Cerebellar nuclear complex (tissue), 1 donor: ENCODE results near the gene PRRT3.
"Not testable (repeated sequence)": the region's sequence is repeated elsewhere in the genome, so short reads cannot be mapped to it uniquely, and the experiment has no call there.

Experiments used
- DNase-seq, 2 experiments: peaks; one replicate each; lab custom pipeline; 2025; lab: John Stamatoyannopoulos, UW

PRRT3 gene

DNA sequence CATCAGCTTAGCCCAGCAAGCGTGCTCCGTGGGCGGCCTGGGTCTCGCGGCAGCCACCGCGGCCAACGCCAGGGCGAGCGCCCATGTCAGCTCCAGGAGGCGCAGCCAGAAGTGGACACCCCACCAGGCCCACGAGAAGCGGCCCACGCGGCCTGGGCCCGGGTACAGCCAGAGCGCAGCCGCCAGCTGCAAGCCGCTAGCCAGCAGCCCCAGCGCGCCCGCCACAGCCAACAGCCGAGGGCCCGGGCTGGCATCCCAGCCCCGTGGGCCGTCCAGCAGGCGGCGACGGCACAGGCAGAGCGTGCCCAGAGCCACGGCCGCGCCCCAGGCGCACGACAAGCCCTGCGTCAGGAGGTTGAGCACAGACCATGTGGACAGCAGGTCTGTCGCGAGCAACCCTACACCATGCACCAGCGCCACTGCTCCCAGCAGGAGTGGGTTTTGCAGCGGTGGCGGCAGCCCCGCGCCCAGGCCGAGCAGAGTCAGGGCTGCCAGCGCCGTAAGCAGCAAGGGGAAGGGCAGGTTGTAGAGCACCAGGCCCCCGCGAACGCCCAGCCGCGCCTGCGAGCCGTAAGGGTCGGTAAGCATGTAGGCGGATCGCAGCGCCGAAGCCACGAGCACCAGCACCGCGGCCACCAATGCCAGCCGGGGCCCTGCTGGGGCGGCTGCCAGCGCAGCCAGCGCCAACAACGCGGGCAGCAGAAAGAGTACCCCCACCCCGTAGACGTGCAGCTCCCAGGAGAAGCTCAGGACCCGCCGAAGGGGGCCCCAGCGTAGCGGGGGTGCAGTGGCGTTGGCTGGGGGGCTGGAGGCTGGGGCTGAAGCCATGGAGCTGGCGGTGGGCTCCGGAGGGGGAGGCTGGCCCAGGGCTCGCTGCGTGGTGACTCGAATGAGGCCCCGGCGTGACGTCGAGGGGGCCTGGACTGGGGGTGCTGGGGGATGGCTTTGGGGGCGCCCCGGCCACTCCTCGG is 4.9 kb downstream of the PRRT3 start:
- peak in 1 of 2 experiments; percentile 25 for DNase-seq

DNA sequence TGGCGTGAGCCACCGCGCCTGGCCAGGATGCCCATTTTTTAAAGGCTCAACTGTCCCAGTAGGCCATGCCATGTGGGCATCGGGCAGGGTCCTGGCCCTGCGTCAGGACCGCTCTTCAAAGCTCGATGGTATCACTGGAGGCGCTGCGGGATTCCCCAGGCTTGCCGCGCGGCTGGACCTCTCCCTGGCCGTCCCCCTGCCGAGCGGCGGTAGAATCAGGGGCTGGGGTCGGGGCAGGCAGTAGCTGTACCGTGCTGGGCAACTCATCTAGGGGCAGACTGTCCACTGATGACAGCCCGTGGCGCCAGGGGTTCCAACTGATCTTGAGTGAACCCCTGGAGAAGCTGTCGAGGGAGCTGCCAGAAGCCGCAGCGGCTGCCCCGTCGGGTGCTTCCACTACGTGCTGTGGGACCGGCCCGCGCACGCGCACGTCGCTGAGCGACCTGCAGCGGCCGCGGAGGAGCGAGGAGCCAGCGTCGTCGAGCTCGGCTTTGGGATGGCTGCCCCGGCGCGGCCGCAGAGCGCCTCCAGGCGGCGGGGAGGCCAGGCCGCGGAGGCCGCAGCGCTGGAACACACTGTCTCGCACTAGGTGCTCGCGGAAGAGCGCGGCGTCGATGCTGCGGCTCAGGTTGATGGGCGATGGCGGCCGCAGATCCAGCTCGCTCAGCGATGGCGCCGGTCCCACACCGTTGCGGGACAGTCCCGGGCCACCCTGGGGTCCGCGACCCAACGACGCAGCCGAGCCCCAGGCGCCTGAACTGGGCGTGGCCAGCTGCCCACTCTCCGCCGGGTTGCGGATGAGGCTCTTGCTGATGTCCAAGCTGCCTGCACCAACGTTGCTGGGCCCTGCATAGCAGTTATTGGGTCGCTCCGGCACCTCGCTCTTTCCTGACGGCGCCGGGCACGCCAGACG is 5.8 kb downstream of the PRRT3 start:
- DNase-seq: peak in 1 of 2 experiments; percentile 5

DNA sequence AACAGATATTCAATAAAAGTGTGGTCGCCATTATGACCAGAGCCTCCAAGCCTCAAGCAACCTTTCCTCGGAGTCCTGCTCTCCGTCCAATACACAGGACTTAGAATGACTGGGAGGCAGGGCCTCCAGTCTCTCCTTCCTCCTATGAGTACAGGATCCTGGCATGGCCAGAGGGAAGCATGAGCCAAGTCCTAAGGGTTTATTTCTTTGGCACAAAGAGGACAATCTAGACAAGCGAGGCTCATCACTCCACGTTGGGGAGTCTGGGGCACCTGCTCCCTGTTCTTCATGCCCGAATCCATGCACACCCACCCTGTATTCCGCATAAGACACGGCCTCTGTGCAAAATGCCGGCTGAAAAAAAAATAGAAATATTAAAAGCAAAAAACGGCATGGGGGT is 6.8 kb downstream of the PRRT3 start:
- DNase-seq: no peak

DNA sequence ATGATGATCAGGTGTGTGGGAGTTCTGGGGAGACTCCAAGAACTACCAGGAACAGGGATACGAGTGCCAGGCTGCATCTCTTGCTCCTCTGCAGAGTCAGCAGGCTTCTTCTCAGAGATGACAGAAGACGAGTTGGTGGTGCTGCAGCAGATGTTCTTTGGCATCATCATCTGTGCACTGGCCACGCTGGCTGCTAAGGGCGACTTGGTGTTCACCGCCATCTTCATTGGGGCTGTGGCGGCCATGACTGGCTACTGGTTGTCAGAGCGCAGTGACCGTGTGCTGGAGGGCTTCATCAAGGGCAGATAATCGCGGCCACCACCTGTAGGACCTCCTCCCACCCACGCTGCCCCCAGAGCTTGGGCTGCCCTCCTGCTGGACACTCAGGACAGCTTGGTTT is 7.9 kb downstream of the PRRT3 start:
- DNase-seq: no peak

DNA sequence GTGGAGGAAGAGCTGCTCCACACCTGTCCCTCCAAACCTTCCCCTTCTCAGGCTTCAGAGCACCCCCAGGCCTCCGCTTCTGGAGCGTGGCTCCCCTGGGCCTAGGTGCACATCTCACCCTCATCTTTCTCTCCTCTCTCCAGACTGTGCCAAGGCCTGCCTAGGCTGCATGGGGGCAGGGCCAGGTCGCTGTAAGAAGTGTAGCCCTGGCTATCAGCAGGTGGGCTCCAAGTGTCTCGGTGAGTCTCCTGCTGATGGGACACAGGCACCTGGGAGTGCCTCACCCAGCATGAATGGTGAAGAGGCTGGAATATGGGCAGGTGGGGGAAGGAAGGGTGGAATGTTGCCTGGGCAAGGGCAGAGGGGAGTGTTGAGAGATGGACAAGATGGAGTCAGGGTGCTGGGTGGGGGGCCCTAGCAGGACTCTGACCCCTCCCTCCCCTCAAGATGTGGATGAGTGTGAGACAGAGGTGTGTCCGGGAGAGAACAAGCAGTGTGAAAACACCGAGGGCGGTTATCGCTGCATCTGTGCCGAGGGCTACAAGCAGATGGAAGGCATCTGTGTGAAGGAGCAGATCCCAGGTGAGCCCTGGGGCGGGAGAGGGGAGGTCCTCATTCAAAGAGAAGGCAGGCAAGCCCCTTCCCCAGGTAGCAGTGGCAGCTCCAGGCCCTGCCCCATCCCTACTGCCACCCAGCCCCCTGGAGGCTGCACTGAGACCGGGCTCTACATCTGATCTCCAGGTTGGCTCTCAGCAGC is 9.1 kb downstream of the PRRT3 start:
- no peak for DNase-seq

DNA sequence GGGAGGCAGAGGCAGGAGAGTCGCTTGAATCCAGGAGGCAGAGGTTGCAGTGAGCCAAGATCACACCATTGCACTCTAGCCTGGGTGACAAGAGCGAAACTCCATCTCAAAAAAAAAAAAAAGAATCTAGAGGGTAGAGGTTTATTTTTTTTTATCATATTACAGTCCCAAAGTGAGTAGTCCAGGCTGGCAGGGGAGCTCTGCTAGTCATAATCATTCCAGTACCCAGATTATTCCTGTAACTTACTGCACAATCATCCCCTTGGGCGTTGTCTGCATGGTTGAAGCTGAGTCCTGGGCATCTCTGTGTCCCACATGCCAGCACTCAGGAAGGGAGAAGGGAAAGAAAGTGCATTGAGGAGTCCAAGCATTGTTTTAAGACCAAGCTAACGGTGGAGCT is 10.0 kb downstream of the PRRT3 start:
- DNase-seq: no peak

DNA sequence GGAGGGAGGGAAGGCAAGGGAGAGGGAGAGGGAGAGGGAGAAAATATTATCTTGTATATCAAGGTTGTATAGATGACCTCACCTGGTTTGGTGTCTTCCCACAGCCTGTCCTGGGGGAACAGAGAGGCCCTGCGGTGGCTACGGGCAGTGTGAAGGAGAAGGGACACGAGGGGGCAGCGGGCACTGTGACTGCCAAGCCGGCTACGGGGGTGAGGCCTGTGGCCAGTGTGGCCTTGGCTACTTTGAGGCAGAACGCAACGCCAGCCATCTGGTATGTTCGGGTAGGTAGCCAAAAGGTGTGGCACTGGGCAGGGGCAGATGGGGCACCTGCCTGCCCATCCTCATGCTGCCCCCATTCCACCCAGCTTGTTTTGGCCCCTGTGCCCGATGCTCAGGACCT is 11.5 kb downstream of the PRRT3 start:
- DNase-seq: no peak

DNA sequence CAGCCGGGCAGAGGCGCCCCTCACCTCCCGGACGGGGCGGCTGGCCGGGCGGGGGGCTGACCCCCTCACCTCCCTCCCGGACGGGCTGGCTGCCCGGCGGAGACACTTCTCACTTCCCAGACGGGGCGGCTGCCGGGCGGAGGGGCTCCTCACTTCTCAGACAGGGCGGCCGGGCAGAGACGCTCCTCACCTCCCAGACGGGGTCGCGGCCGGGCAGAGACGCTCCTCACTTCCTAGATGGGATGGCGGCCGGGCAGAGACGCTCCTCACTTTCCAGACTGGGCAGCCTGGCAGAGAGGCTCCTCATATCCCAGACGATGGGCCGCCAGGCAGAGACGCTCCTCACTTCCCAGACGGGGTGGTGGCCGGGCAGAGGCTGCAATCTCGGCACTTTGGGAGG is 12.3 kb downstream of the PRRT3 start:
- not testable (repeated sequence) for DNase-seq

DNA sequence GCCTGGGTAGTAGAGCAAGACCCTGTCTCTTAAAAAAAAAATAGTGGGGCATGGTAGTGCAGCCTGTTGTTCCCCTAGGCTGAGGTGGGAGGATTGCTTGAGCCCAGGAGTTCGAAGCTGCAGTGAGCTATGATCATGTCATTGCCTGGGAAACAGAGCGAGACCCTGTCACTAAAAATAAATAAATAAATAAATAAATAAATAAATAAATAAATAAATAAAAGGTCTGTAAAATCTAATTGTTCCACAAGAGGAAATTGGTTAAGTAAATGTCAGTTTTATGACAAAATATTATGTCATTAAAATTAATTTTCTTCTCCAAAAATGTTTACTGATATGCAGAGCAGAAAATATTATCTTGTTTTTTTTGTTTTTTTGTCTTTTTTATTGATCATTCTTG is 13.2 kb downstream of the PRRT3 start:
- no peak for DNase-seq

DNA sequence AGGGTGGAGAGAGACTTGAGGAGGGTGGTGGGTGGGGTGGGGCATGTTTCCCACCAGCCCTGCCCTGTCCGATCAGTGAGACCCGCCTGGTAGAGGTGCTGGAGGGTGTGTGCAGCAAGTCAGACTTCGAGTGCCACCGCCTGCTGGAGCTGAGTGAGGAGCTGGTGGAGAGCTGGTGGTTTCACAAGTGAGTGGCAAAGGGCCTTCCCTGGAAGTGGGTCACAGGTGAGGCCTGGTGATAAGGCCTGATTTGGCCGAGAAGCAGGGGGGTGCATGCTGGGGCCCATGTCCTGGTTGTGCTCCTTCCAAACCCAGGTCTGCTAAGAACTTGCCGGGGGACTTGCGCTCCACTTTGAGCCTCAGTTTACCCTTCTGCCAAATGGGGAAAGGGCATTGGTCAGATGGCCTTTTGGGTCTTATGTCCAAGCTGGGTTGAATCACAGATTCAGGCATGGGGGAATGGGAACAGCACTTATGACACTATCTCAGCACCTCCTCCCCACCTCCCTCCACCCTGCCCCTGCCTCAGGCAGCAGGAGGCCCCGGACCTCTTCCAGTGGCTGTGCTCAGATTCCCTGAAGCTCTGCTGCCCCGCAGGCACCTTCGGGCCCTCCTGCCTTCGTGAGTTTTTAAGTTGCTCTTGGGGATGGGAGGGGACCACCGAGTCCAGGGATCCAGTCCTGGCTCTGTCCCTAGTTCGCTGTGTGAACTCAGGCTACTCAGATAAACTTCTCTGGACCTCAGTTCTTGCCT is 14.5 kb downstream of the PRRT3 start:
- DNase-seq: no peak

DNA sequence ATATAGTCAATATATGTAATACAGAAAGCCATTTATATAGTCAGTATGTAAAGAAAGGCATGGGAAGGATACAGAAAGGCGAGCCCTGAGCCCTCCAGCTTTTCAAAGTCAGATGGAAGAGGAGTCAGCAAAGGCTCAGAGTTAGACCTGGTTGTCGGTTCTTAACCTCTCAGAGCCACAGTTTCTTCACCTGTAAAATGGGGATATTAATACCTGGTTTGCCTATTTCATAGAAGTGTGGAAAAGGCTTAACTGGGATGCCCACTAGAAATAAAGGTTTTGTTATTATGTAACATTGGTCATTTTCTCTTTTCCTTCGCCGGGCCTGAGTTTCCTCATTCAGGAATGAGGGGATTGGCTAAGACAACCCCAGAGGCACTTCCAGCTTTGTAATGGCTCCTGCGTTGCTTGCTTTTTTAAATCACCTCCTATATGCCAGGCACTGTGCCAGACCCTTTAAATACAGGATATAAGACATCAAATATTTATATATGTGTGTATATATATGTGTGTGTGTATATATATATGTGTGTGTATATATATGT is 16.2 kb downstream of the PRRT3 start:
- DNase-seq: no peak

DNA sequence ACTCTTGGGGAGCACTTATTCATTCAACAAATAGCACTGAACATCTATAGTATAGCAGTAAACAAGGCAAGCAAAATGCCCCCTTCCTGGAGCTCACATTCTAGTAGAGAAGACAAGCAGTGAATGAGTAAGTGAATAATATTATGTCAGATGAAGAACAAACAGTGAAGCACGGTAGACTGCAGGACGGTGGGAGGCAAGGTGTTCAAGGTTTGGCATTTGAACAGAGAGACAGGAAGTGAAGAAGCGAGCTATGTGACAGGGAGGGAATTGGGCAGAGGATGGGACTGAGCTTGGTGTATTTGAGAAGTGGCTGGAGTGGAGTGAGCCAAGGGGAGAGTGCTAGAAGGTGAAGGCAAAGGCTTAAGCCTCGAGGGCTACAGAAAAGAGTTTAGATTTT is 17.2 kb downstream of the PRRT3 start:
- DNase-seq: no peak

DNA sequence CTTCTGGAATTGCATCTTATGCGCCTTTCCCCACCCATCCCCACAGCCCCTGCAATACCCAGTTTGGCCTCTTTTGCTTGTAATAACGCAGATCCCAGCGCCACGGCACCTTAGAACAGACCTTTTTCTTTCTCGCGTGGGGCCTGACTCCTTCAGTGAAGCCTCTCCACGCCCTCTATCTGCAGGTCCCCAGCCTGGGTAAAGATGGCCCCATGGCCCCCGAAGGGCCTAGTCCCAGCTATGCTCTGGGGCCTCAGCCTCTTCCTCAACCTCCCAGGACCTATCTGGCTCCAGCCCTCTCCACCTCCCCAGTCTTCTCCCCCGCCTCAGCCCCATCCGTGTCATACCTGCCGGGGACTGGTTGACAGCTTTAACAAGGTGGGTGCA is 18.0 kb downstream of the PRRT3 start:
- no peak for DNase-seq

DNA sequence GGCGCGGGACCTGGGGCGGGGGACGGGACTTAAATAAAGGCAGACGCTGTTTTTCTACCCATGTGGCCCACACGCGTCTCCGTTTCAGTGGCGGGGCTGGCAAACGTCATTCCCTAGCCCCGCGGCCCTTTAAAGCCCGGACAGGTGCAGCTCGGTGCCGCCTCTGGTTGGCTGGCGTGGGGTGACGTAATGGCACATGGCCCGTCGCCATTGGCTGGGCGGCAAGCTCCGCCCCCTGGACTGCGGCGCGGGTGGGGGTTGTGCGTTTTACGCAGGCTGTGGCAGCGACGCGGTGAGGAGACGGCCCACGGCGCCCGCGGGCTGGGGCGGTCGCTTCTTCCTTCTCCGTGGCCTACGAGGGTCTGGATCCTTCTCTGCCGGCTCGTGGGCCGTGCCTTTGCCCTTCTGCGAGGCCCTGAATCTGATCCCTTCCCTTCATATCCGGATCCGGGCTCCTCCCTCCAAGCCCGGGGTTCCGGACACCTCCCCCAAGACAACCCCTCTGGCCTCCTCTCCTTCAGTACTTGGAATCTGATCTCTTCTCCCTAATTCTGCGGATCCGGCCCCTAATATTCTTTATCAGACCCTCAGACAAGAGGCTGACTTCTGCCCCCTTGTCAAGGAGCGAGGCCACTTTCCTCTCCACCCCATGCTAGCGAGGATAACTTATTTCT is 18.5 kb downstream of the PRRT3 start, which contains the start of gene CRELD1:
CRELD1 (plus strand) TSS at position 274 of the 674 bp plus-strand sequence. CDS start 605 bp downstream, outside the sequence.
- DNase-seq: peak; percentile 69 to 88

DNA sequence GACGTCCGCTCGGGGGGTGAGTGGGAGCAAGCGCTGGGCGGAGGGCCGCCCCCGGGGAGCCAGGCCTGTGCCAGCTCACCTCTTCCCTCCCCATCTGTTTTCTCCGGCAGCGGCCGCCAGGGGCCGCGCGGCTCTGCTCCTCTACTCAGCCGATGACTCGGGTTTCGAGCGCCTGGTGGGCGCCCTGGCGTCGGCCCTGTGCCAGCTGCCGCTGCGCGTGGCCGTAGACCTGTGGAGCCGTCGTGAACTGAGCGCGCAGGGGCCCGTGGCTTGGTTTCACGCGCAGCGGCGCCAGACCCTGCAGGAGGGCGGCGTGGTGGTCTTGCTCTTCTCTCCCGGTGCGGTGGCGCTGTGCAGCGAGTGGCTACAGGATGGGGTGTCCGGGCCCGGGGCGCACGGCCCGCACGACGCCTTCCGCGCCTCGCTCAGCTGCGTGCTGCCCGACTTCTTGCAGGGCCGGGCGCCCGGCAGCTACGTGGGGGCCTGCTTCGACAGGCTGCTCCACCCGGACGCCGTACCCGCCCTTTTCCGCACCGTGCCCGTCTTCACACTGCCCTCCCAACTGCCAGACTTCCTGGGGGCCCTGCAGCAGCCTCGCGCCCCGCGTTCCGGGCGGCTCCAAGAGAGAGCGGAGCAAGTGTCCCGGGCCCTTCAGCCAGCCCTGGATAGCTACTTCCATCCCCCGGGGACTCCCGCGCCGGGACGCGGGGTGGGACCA is 19.2 kb downstream of the PRRT3 start:
- peak in 1 of 2 experiments; percentile 33 for DNase-seq

DNA sequence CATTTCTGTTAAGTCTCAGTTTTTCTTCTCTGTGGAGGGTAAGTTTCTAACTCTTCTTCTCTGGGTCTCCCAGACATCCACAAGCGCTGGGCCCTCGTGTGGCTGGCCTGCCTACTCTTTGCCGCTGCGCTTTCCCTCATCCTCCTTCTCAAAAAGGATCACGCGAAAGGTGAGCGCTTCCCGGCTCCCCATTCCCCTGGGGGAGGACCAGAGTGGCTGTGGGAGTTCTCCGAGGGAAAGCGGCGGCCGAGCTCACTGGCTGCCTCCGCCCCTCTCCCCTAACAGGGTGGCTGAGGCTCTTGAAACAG is 19.7 kb downstream of the PRRT3 start:
- no peak for DNase-seq

DNA sequence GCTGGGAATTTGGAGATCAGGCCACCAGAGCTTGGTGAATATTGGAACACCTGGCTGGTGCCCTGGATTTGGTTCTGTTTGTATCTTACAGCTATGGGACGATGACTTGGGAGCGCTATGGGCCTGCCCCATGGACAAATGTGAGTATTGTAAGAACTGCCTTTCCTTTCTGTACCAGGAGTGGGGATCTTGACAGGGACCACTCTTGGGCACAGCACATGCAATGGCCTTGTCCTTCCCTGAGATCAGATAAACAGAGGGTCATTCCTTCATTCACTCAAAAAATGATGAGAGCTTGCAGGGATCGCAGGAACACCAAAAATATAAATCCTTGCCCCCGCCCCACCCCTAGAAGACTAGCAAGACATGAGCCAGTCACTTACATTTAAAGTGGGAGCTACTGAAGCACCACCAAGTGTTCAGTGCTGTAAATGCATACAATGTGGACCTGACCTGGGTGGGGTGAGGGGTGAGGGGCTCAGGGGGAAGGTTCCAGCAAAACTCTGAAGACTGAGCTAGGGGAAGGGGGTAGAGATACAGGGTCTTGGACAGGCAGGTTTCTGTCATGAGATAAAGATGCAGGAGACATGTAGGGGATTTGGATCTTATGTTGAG is 21.3 kb downstream of the PRRT3 start:
- DNase-seq: no peak

DNA sequence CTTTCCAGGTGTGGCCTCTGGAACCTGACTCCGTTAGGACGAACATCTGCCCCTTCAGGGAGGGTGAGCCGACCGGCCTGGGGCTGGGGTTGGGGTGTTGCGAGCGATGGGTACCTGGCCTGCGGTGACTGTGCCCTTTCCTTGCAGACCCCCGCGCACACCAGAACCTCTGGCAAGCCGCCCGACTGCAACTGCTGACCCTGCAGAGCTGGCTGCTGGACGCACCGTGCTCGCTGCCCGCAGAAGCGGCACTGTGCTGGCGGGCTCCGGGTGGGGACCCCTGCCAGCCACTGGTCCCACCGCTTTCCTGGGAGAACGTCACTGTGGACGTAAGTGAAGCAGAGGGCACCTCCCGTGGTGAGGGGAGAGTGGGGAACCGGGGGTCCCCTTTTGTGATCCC is 24.1 kb downstream of the PRRT3 start:
- no peak for DNase-seq
